GM21619 (cell line): ENCODE results near the gene SLC6A19.

ENCODE experiments used
- ATAC-seq: cut with Tn5 transposase; IDR thresholded peaks from one replicate; pipeline ENCODE4 v1.9.1; 2021; ENCODE audit not compliant: unreplicated experiment

Gene SLC6A19

GRCh38 chr5:1165864-1166263, 35.5 kb upstream of the SLC6A19 start:
- ATAC-seq = no peak

GRCh38 chr5:1166370-1166769, 35.0 kb upstream of the SLC6A19 start:
- ATAC-seq = no peak

GRCh38 chr5:1167361-1167727, 34.1 kb upstream of the SLC6A19 start:
- ATAC-seq = no peak

GRCh38 chr5:1167728-1168709, 33.4 kb upstream of the SLC6A19 start:
- peak; percentile 69 for ATAC-seq

- ATAC-seq = no peak
Measured at GRCh38 chr5:1168796-1169195, 32.6 kb upstream of the SLC6A19 start.

GRCh38 chr5:1169211-1170115, 31.9 kb upstream of the SLC6A19 start:
- ATAC-seq = no peak

GRCh38 chr5:1171340-1171941, 30.0 kb upstream of the SLC6A19 start:
- no peak for ATAC-seq

- ATAC-seq = no peak
Measured at GRCh38 chr5:1172007-1172581, 29.3 kb upstream of the SLC6A19 start.

- no peak for ATAC-seq
Measured at GRCh38 chr5:1172670-1173404, 28.6 kb upstream of the SLC6A19 start.

GRCh38 chr5:1173485-1174070, 27.8 kb upstream of the SLC6A19 start:
- ATAC-seq = no peak

- ATAC-seq = no peak
Measured at GRCh38 chr5:1174122-1174936, 27.1 kb upstream of the SLC6A19 start.

GRCh38 chr5:1175015-1175414, 26.4 kb upstream of the SLC6A19 start:
- no peak for ATAC-seq

GRCh38 chr5:1175801-1176472, 25.5 kb upstream of the SLC6A19 start:
- ATAC-seq = no peak

GRCh38 chr5:1176473-1177391, 24.7 kb upstream of the SLC6A19 start:
- ATAC-seq = no peak

GRCh38 chr5:1177826-1178528, 23.4 kb upstream of the SLC6A19 start:
- ATAC-seq = no peak

- no peak for ATAC-seq
Measured at GRCh38 chr5:1178529-1179382, 22.6 kb upstream of the SLC6A19 start.
